Rectal smooth muscle tissue (tissue), 1 donor: ENCODE measurements around the gene CACNB1.

Source experiments
- H3K27ac ChIP-seq: one replicate; pipeline ENCODE4 v1.7.0; 2013; ENCODE audit warnings: low read depth, low read length, inconsistent platforms
- H3K27me3 ChIP-seq: one replicate; pipeline ENCODE4 v1.7.0; 2013; ENCODE audit warnings: low read length; ENCODE audit not compliant: control insufficient read depth, insufficient read depth
- H3K36me3 ChIP-seq: one replicate; pipeline ENCODE4 v1.7.0; 2013; ENCODE audit warnings: low read length; ENCODE audit not compliant: control insufficient read depth, insufficient read depth
- H3K4me1 ChIP-seq: one replicate; pipeline ENCODE4 v1.7.0; 2013; ENCODE audit warnings: low read length; ENCODE audit not compliant: control insufficient read depth, insufficient read depth
- H3K4me3 ChIP-seq: one replicate; pipeline ENCODE4 v1.7.0; 2013; ENCODE audit warnings: low read length
- H3K9ac ChIP-seq: one replicate; pipeline ENCODE4 v1.7.0; 2013; ENCODE audit warnings: low read length

Gene CACNB1

GRCh38 chr17:39208893-39209292, 11.4 kb upstream of the CACNB1 start:
- H3K27me3 ChIP-seq: no peaks in the 10 kb centered on the region
- peaks cover 12% of the 10 kb centered on the region for H3K36me3 ChIP-seq
- H3K27ac ChIP-seq: no peak overlapping the region
- no peak overlapping the region for H3K9ac ChIP-seq
- peak overlapping the region; percentile 54 for H3K4me3 ChIP-seq
- peaks cover 6% of the 10 kb centered on the region for H3K4me1 ChIP-seq

DNA sequence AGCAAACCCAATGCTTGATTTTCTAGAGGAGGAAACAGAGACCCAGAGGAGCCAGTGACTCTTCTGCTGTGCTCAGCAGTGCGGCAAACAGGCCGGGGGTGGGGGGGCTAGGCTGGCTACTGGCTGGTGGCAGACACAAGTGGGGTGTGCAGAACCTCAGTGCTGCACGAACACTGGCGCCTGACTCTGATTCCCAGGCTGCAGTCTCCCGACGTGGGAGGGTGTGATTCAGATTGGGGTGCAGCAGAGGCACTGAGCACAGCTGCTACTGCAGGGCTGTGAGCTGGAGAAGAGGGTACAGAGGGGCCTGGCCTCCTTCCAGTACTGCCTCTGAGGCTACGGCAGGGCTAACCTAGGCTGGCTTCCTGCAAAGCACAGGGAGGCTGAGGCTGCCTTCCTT, 10.7 kb upstream of the CACNB1 start:
- Histone ChIP-seq H3K9ac (no peak overlapping the region), H3K27me3 (no peaks in the 10 kb centered on the region), H3K4me1 (peaks cover 6% of the 10 kb centered on the region), H3K4me3 (no peak overlapping the region), H3K36me3 (peaks cover 17% of the 10 kb centered on the region), H3K27ac (no peak overlapping the region)

GRCh38 chr17:39205112-39205526, 7.7 kb upstream of the CACNB1 start:
- no peaks in the 10 kb centered on the region for H3K27me3 ChIP-seq
- no peak overlapping the region for H3K27ac ChIP-seq
- H3K36me3 ChIP-seq: peaks cover 32% of the 10 kb centered on the region
- H3K9ac ChIP-seq: no peak overlapping the region
- H3K4me3 ChIP-seq: no peak overlapping the region
- peaks cover 14% of the 10 kb centered on the region for H3K4me1 ChIP-seq

DNA sequence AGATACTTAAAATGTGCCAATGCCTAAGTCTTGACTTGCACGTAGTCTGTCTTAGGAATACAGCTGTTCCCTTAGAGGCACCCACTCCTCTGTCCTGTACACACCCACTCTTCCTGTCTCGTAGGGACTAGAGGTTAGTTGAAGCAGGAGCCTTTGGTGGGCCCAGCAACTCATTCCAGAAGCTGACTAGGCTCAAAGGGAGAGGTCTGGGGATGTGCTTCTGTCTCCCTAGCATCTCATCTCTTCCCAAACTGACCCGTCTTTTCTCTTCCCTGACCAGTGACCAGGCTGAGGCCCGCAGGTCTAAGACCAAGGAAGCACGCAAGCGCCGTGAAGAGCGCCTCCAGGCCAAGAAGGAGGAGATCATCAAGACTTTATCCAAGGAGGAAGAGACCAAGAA, 6.8 kb upstream of the CACNB1 start:
- peaks cover 32% of the 10 kb centered on the region for H3K36me3 ChIP-seq
- no peak overlapping the region for H3K27ac ChIP-seq
- H3K4me3 ChIP-seq: no peak overlapping the region
- no peaks in the 10 kb centered on the region for H3K27me3 ChIP-seq
- no peak overlapping the region for H3K9ac ChIP-seq
- peaks cover 11% of the 10 kb centered on the region for H3K4me1 ChIP-seq

GRCh38 chr17:39200957-39201510, 3.6 kb upstream of the CACNB1 start:
- Histone ChIP-seq H3K4me1 (peaks cover 12% of the 10 kb centered on the region), H3K4me3 (peak overlapping the region; percentile 100), H3K9ac (peak overlapping the region; percentile 98), H3K27ac (peak overlapping the region; percentile 99), H3K27me3 (no peaks in the 10 kb centered on the region), H3K36me3 (peaks cover 32% of the 10 kb centered on the region)

DNA sequence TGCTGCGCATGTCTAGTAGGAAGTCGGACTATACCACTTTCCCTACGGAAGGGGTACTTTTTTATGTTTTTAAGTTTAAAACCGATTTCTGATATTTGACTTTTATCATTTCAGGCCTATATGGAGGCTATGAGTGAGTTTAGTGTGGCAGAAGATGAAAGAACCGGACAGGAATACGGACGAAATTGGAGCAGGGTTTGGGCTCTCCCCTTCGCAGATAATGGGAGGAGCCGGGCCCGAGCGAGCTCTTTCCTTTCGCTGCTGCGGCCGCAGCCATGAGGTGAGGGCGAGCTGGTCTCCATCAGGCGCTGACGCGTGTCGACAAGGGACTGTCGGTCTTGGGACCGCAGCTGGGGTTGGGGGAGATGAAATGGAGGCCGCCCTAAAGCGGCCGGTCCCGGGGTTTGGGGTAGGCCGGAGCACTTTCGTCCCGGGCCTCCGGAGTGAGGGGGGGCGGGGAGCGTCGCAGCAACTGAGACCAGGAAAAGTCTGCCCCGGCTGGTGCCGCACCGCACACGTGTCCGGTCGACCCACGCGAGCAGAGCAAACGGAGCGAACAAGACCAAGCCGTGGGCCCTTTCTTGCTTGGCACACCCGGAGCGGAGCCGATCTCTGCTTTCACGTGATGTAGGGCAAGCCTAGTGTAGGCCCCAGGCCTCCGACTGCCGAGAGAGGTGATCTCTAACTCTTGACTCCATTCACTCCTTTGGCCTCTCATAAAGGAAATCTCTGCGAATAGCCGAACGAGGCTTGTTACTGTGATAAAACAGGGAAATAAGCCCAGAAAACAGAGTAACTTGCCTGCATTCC, 2.8 kb upstream of the CACNB1 start, which contains the start of gene RPL19:
Gene RPL19, plus strand, starts transcription at position 214 of the 810 bp plus-strand sequence. Its CDS starts 62 bp downstream, at position 276.
- peak within 1 kb of the TSS; percentile 98 for H3K9ac ChIP-seq
- H3K4me3 ChIP-seq: peak within 1 kb of the TSS; percentile 100
- H3K4me1 ChIP-seq: peaks cover 12% of the 10 kb centered on the region
- H3K27ac ChIP-seq: peak within 1 kb of the TSS; percentile 99
- peaks cover 32% of the 10 kb centered on the region for H3K36me3 ChIP-seq
- H3K27me3 ChIP-seq: no peaks in the 10 kb centered on the region

DNA sequence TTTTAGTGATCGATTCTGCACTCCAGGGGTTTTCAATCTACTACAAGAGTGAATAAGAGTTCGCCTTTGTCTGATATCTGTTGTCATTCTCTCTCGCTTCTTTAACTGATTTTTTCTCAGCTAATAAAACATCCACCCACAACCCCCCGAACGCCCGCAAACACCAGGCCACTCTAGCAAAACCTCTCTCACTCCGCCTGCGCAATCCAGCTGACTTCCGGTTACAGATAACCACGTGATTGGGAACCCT, 2.3 kb upstream of the CACNB1 start:
- H3K4me3 ChIP-seq: peak overlapping the region; percentile 65
- no peaks in the 10 kb centered on the region for H3K27me3 ChIP-seq
- peak overlapping the region; percentile 58 for H3K9ac ChIP-seq
- H3K27ac ChIP-seq: peak overlapping the region; percentile 99
- H3K36me3 ChIP-seq: peaks cover 28% of the 10 kb centered on the region
- peaks cover 12% of the 10 kb centered on the region for H3K4me1 ChIP-seq

- peak overlapping the region; percentile 75 for H3K27ac ChIP-seq
- H3K9ac ChIP-seq: no peak overlapping the region
- peaks cover 12% of the 10 kb centered on the region for H3K4me1 ChIP-seq
- H3K4me3 ChIP-seq: peak overlapping the region; percentile 69
- no peaks in the 10 kb centered on the region for H3K27me3 ChIP-seq
- H3K36me3 ChIP-seq: peaks cover 21% of the 10 kb centered on the region
These were observed 707 bp upstream of the CACNB1 start for GRCh38 chr17:39198186-39198566.

GRCh38 chr17:39196808-39197291, 619 bp downstream of the CACNB1 start:
- Histone ChIP-seq H3K27ac (peak overlapping the region; percentile 75), H3K9ac (peak overlapping the region; percentile 46), H3K4me1 (peaks cover 12% of the 10 kb centered on the region)

DNA sequence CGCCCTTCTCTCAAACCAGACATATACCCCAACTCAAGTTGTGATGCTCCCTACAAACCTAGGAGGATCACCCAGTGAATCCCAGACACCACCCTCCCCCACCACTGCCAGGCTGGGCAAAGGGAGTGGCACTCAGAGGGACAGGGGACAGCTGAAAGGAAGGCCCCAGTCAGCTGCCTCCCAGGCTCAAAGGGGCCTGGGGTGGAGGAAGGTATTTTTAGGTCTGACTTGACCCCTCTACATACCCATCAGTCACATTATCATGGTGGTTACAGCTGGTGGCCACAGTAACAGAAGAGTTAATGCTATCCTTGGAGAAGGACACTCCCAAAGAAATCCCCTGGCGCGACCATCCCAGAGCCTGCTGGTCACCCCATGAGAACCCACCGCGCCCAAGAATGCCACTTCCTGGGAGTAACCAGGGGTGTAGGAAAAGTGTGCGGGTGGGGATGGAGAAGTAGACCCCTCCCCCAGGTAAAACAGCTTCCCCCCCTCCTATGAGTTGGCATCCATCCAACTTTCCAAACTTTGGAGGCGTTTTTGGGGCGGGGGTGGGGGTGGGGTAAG, 1.1 kb downstream of the CACNB1 start:
- peaks cover 20% of the 10 kb centered on the region for H3K36me3 ChIP-seq
- no peaks in the 10 kb centered on the region for H3K27me3 ChIP-seq
- peak overlapping the region; percentile 53 for H3K4me3 ChIP-seq
- H3K4me1 ChIP-seq: peaks cover 11% of the 10 kb centered on the region
- no peak overlapping the region for H3K9ac ChIP-seq
- no peak overlapping the region for H3K27ac ChIP-seq

More at GRCh38 chr17:39196808-39197291, 619 bp downstream of the CACNB1 start:
- H3K36me3 ChIP-seq: peaks cover 20% of the 10 kb centered on the region
- H3K4me3 ChIP-seq: peak overlapping the region; percentile 69
- H3K27me3 ChIP-seq: no peaks in the 10 kb centered on the region

- peaks cover 18% of the 10 kb centered on the region for H3K36me3 ChIP-seq
- peaks cover 4% of the 10 kb centered on the region for H3K4me1 ChIP-seq
- no peaks in the 10 kb centered on the region for H3K27me3 ChIP-seq
- no peak overlapping the region for H3K9ac ChIP-seq
- no peak overlapping the region for H3K27ac ChIP-seq
- H3K4me3 ChIP-seq: peak overlapping the region; percentile 2
These were observed 1.8 kb downstream of the CACNB1 start for GRCh38 chr17:39195568-39196160.

DNA sequence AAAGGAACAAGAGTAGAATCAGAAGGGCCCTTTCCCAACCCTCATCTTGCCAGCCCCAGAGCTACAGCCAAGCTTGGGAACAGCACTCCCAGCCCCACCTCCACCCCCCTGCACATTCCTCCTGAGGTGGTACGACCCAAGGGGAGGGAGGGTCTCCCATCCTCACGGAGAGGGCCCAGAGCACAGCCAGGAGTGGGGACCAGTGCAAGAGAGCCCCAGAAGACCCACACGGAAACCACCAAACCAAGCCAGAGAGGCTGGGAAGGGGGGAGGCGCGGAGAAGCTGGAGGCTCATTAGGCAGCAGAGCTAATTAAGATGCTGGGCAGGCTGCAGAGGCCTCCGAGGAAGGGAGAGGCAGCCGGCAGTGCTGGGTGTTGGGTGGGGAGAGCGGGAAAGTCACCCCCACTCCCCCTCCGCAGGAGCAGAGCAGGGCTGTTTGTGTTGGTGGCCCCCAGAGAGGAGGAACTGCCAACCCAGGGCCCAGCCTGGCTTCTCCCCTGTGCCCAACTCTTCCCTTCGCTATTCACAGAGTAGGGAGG, 2.4 kb downstream of the CACNB1 start:
- Histone ChIP-seq H3K4me3 (no peak overlapping the region), H3K27me3 (no peaks in the 10 kb centered on the region), H3K9ac (no peak overlapping the region), H3K36me3 (peaks cover 18% of the 10 kb centered on the region), H3K4me1 (peaks cover 3% of the 10 kb centered on the region), H3K27ac (no peak overlapping the region)
